NCI-H146 (cell line): ENCODE results near the gene SNRPA1.
A peak's percentile ranks its signal among the peaks of the same experiment; 100 is the strongest.

ENCODE experiments used
- DNase-seq: peaks from one replicate; lab custom pipeline; 2025; lab: John Stamatoyannopoulos, UW

The SNRPA1 gene

DNA sequence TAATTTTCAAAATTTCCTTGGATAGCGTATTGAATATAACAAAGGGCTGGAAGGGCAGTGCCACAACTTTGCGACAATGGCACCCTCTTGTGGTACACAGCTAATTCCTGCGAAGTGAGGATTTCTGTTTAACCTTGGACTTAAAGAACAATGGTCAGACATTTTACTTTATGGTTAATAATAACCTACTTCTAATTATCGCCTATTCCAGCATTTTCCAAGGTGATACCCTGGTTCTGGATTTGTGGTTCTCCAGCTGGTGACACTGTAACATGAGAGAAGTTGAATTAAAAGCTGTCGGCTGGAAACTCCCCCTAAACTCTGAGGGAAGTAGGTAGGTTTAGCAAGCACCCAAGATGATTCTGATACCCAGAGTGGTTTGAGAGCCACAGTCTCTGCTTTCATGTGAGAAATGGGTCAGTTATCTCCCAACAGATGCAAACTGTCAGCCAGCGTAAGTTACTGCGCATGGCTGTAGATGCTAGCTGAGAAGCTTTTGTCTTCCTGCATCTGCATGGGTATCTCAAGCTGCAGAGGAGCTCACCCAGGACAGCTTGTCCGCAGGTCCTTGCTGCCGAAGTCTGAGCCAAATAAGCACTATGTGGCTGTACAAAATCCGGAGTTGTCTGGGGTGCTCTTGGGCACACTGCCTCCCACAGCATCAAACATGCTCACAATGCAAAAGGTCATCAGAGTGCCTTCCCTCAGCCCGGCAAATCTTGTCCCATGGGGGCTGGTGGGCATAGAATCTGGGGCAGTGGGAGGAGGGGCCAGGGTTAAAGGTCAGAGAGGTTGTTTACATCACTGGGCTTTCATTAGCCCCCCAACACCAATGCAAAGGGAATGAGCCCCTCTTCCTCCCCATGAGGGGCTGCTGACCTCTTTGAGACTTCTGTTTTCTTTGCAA lies 36.6 kb downstream of the SNRPA1 start:
- DNase-seq = peak; percentile 61

DNA sequence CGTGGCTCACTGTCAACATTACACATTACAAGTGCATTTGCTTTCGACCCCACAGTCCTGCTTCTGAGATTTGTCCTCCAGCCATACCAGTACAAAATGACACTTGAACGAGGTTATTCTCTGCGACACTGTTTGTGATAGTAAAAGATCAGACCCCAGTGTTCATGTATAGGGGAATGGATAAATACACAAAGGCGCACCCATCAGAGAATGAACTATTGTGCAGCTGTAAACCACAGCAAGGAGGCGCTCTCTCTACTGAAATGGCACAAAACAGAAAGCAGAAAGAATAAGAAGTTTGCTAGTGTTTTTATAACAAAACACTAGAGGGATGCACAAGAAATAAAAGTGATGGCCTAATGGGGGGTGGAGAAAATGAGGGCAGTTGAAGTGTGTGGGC lies 38.3 kb downstream of the SNRPA1 start:
- no peak for DNase-seq

GRCh38 chr15:101255615-101256241 lies 39.3 kb downstream of the SNRPA1 start:
- peak; percentile 11 for DNase-seq

- DNase-seq = no peak
Measured at GRCh38 chr15:101255051-101255395, 40.0 kb downstream of the SNRPA1 start.

DNA sequence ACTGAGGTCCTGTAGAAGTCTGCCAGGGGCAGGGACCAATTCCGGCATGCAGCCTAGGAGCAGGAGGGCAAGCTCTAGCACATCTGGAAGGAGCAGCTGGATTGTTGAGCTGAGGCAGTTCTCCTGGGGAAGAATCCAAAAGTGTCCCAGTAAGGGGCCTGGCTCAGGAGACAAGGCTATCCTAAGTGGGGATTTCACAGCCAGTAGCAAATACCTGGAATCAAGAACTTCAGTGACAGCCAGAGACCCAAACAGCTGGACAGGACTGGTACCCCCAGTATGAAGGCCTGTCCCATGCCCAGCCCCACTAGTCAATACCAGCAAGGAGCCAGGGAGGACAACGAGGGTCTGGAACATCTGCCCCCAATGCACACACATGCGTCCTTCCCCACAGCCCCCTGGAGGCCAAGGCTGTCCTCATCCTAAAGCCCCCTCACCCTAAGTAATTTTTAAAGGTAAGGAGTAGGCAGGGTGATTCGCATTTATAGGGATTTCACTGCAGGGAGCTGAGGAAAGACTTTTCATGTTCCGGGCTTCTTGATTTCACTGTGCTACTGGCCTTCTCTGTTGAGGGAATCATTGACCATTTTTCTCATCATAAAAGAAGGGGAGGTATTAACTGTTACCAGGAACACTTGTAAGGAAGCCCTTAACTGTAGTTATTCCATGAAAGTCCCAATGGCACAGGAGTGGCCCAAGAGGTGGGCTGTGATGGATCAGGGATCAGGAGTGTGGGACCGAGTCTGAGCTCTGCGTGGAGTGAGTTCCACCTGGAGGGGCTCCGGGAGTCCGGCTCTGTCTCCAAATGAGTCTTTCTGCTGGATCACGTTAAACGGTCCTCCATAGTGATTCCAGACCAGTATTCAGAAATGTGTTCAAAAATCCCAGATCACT lies 40.6 kb downstream of the SNRPA1 start:
- no peak for DNase-seq

- DNase-seq = no peak
Measured at GRCh38 chr15:101252836-101253235, 42.2 kb downstream of the SNRPA1 start.

- DNase-seq = peak; percentile 86
Measured at GRCh38 chr15:101251830-101252820, 42.9 kb downstream of the SNRPA1 start, which contains the start of gene CHSY1. CHSY1 (minus strand) TSS chr15:101252048; CDS start chr15:101251456, 592 bp downstream.

DNA sequence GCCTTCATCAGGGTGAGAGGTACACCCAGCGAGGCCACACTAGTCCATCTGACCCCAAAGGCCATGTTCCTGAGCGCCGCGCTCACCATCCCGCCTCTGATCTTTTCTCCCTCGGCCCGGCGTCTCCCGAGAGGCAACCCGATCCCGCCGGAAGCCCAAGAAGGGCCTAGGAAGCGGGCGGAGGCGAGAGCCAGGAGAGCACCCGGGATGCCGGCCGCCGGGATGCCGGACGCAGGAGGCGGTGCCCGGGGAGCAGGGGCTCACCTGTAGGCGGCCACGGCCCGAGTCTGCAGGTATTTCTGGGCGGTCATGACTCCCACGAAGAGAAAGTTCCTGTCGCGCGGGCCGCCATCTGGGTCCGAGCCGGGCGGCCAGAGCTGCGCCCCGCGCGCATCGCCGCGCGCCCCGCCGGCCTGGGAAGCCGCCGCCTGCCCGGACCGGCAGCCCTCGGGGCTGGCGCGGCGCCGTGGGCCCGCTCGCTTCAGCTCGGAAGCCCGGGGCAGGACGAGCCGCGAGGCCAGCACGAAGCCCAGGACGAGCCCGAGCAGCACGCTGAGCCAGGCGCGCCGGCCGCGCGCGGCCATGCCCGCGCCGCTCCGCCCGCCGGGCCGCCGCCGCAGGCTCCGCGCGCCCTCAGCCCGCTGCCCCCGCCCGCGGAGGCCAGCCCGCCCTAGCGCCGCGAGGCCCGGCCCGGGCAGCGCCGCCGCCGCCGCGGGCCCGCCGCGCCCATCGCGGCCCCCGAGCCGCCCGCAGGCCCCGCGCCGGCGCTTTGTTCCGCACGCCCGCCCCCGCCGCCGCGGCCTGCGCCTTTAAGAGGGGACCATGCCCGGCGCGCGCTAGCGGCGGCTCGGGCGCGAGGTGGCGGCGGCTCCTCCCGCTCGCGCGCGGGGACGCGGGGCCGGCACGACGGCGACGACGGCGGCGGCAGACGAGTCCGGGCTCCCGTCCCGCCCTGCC lies 43.9 kb downstream of the SNRPA1 start:
- peak; percentile 79 for DNase-seq

GRCh38 chr15:101250341-101250831 lies 44.7 kb downstream of the SNRPA1 start:
- DNase-seq = no peak

- no peak for DNase-seq
Measured at GRCh38 chr15:101248274-101248673, 46.8 kb downstream of the SNRPA1 start.

GRCh38 chr15:101246824-101247745 lies 48.0 kb downstream of the SNRPA1 start:
- DNase-seq = no peak

DNA sequence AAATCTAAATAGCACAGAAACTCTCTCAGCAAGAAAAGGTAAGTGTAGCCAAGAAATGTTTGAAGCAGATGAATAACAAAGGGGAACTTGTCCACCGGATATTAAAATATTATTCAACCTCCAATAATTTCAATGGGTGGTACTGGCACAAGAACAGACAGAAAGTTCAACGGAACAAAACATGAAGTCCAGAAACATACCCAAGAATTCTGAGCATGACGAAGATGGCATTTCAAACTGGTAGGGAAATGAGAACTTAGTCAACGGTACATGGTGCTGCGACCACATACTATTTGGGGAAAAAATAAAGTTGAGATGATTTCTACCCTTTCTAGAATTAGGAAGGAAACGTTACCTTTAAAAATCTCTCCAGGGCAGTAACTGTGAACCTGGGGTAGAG lies 48.7 kb downstream of the SNRPA1 start:
- no peak for DNase-seq

DNA sequence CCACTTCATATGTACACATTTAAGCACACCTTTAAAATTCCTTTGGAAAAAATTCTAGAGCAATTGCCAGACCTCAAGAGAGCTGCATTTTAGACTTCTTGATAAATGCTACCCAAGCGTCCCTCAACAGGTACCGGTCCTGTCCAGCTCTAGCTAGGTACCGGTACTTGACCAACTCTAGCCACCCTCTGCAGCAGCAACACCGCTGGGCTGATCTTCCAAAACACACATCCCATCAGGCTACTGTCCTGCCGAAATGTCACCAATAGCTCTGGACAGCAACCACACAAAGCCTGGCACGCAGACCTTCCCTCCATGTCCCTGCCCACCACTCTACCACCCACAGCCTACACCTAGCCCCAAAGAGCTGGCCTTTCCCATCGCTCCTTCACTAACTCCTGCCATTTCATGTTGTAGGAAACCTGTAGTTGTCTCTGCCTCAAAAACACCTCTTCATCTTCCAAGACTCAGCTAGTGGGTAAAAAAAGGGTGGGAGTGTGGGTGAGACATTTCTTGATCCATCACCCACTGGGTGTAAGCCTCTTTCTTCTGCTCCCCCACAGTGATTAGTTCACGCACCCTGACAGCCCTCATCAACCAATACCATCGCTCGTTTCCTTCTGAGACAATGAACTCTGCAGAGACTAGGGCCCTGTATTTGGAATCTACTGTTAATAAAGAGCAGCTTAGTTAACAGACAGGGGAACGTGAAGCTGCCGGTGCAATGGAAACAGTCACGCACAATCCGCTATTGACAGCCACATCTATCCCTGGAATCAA lies 50.0 kb downstream of the SNRPA1 start:
- no peak for DNase-seq

DNA sequence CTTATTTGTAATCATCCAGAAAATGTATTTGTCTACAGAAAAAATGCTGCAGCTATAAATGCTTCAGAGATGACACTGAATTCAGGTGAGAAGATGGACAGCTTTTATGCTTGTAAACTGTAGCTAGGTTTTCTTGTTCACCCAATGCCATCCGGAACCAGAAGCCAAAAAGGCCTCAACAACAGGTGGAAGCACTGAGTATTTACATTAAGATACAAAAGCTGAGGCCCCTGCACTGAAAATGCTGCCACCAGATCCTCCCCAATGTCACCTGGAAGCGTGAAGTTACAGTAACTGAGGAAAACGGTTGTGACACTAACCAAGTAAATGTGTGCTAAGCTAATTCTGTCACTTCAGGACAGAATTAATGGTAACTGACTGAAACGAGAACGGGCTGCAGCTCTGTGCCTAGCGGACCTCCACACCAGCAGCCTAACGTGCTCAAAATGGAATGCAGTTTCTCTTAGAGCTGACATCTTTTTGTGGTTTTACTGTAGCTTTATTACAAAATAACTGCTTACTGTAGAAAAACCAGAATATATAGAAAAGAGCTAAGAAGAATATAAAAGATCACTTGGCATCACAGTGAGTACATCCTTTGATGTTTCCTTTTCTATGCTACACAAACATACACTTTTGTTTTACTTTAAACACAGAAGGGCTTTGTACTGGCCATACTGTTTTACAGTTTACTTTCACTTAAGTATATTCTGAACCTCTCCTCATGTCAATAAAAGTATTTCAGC lies 50.8 kb downstream of the SNRPA1 start:
- DNase-seq = no peak

GRCh38 chr15:101243420-101243819 lies 51.6 kb downstream of the SNRPA1 start:
- DNase-seq = no peak

DNA sequence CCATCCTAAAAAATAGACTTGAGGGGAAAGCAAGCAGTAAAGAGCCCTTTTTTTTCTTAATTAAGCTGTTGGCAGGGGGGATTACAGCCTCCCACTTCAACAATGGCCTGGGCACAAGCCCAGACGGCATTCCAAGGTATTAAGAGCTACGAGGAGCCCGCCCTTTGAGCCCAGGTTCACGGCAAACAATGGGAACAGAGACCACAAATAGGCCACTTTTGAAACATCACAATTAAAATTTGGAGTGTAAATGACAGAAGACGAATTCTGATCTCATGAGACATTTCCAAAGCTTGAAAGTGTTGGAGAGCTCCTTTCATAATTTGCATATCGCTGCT lies 52.1 kb downstream of the SNRPA1 start:
- no peak for DNase-seq
